Thoracic aorta (tissue), 2 donors: ENCODE results near the gene KANSL3. TPM values are rescaled to one million over a fixed set of nuclear protein-coding genes. Genes with fewer than 3 reads are reported as not detected.

Experiments
- ATAC-seq: fragments of 150-250 bp; one replicate; pipeline ENCODE4 v1.8.0; 2017; ENCODE audit warnings: low read depth; ENCODE audit not compliant: insufficient number of reproducible peaks, low FRiP score
- DNase-seq: peaks from one replicate; pipeline ENCODE4 v3.0.0-alpha.2; 2020; ENCODE audit warnings: low spot score
- H3K27ac ChIP-seq, 2 donors: fragments of 200-600 bp; sonication (generic); 1 replicate in 1 of 2; 2 replicates in 1 of 2; pipeline ENCODE4 v1.5.1; 2016; ENCODE audit warnings: mild to moderate bottlenecking in 2 of 2, moderate library complexity in 2 of 2
- H3K27me3 ChIP-seq: fragments of 200-600 bp; sonication (generic); replicated peaks from 2 replicates; pipeline ENCODE4 v1.6.0; 2016; ENCODE audit warnings: mild to moderate bottlenecking; ENCODE audit not compliant: insufficient read depth
- H3K36me3 ChIP-seq: fragments of 200-600 bp; sonication (generic); one replicate; pipeline ENCODE4 v1.5.1; 2016
- H3K4me1 ChIP-seq, 2 donors: fragments of 200-600 bp; sonication (generic); 1 replicate in 1 of 2; 2 replicates in 1 of 2; pipeline versions ENCODE4 v1.5.1 to v1.6.0; 2016; ENCODE audit warnings: low read depth in 2 of 2, mild to moderate bottlenecking in 1 of 2; ENCODE audit not compliant: control insufficient read depth in 1 of 2
- H3K4me3 ChIP-seq: fragments of 200-600 bp; sonication (generic); 2 replicates; pipeline ENCODE4 v1.5.1; 2016; ENCODE audit warnings: mild to moderate bottlenecking
- H3K9me3 ChIP-seq: fragments of 200-600 bp; sonication (generic); 2 replicates; pipeline ENCODE4 v1.5.1; 2016
- CTCF ChIP-seq: fragments of 200-600 bp; sonication (generic); IDR thresholded peaks from one replicate; pipeline ENCODE4 v1.5.1; 2019; ENCODE audit warnings: antibody characterized with exemption
- total RNA-seq, 2 donors: library from RNA; depleted of rRNA; stranded (reverse); fragments of >200 nt; gene quantifications; one replicate each; pipeline versions ENCODE4 v1.1.0 to v1.2.3, GENCODE V29; 2016

Gene KANSL3
- total RNA-seq, 2 donors from 2014 or later = 60.2 to 73.4 TPM

GRCh38 chr2:96631804-96632435 is 6.2 kb downstream of the KANSL3 start:
- no peaks in the 10 kb centered on the region for H3K27me3 ChIP-seq
- H3K36me3 ChIP-seq = peaks cover 22% of the 10 kb centered on the region
- ATAC-seq = peak; percentile 96
- no peaks in the 10 kb centered on the region for H3K9me3 ChIP-seq
- no peak for TF ChIP-seq CTCF
- H3K4me3 ChIP-seq = no peak overlapping the region
- peak overlapping the region; percentile 68 to 77 for H3K27ac ChIP-seq
- no peak for DNase-seq
- peaks cover 31 to 69% of the 10 kb centered on the region in 2 donors for H3K4me1 ChIP-seq

GRCh38 chr2:96626553-96626942 is 11.6 kb downstream of the KANSL3 start:
- H3K27ac ChIP-seq = peak overlapping the region; percentile 49 to 60
- no peak for ATAC-seq
- H3K27me3 ChIP-seq = no peaks in the 10 kb centered on the region
- no peak for TF ChIP-seq CTCF
- no peaks in the 10 kb centered on the region for H3K9me3 ChIP-seq
- H3K36me3 ChIP-seq = peaks cover 30% of the 10 kb centered on the region
- DNase-seq = no peak
- no peak overlapping the region for H3K4me3 ChIP-seq
- H3K4me1 ChIP-seq = peaks cover 23 to 43% of the 10 kb centered on the region in 2 donors

- no peak overlapping the region for H3K4me3 ChIP-seq
- H3K4me1 ChIP-seq = peaks cover 23 to 41% of the 10 kb centered on the region in 2 donors
- H3K27ac ChIP-seq = peak overlapping the region; percentile 49 to 60
- peaks cover 25% of the 10 kb centered on the region for H3K36me3 ChIP-seq
- DNase-seq (no peak), ATAC-seq (no peak)
- no peak for TF ChIP-seq CTCF
- no peaks in the 10 kb centered on the region for H3K9me3 ChIP-seq
- no peaks in the 10 kb centered on the region for H3K27me3 ChIP-seq
These were observed 12.2 kb downstream of the KANSL3 start for GRCh38 chr2:96625571-96626552.

GRCh38 chr2:96623116-96623515 is 15.0 kb downstream of the KANSL3 start:
- H3K9me3 ChIP-seq = no peaks in the 10 kb centered on the region
- DNase-seq (no peak), ATAC-seq (no peak)
- H3K36me3 ChIP-seq = peaks cover 9% of the 10 kb centered on the region
- peaks cover 32 to 57% of the 10 kb centered on the region in 2 donors for H3K4me1 ChIP-seq
- no peaks in the 10 kb centered on the region for H3K27me3 ChIP-seq
- H3K27ac ChIP-seq = no peak overlapping the region
- no peak overlapping the region for H3K4me3 ChIP-seq
- no peak for TF ChIP-seq CTCF

- DNase-seq (no peak), ATAC-seq (no peak)
- Histone ChIP-seq H3K36me3 (peaks cover 8% of the 10 kb centered on the region), H3K27ac (no peak overlapping the region), H3K9me3 (no peaks in the 10 kb centered on the region), H3K4me3 (no peak overlapping the region), H3K4me1 (peaks cover 37 to 57% of the 10 kb centered on the region in 2 donors), H3K27me3 (no peaks in the 10 kb centered on the region)
- no peak for TF ChIP-seq CTCF
These were observed 15.6 kb downstream of the KANSL3 start for GRCh38 chr2:96622544-96622943.
